ENCODE results near the gene HTR2A. TPM values are rescaled to one million over a fixed set of nuclear protein-coding genes. Genes with fewer than 3 reads are reported as not detected.

Gene HTR2A
- total and polyA plus RNA-seq, 4 donors: 0.09 to 1.1 (median 0.43) TPM

GRCh38 chr13:46855664-46856063, 41.2 kb downstream of the HTR2A start:
- H3K4me3 ChIP-seq: no peak overlapping the region
- no peak overlapping the region for H3K27ac ChIP-seq (ENCODE audit: low read depth in 1 of 2, low read length in 1 of 2)
- no peak overlapping the region for H3K9ac ChIP-seq (ENCODE audit: insufficient read depth in 1 of 2, low read length in 2 of 2)
- DNase-seq (no peak), ATAC-seq (ENCODE audit: insufficient read depth, low FRiP score) (no peak)
- WGBS, 2 donors: 83 to 90% methylated on average over 3 of the region's 3 CpGs
- no peaks in the 10 kb centered on the region for H3K9me3 ChIP-seq (ENCODE audit: control insufficient read depth in 4 of 4, insufficient read depth in 3 of 4, low read length in 3 of 4)
- no peaks in the 10 kb centered on the region for H3K36me3 ChIP-seq (ENCODE audit: control insufficient read depth in 4 of 4, insufficient read depth in 4 of 4, low read length in 4 of 4)
- H3K4me1 ChIP-seq (ENCODE audit: control insufficient read depth in 5 of 5, insufficient read depth in 5 of 5, low read length in 5 of 5): no peaks in the 10 kb centered on the region
- no peak for TF ChIP-seq CTCF (IDR thresholded peaks at IDR 0.05; ENCODE audit: control extremely low read depth, extremely low read depth)
- H3K27me3 ChIP-seq (ENCODE audit: control insufficient read depth in 3 of 3, insufficient read depth in 3 of 3, low read length in 2 of 3): no peaks in the 10 kb centered on the region

DNA sequence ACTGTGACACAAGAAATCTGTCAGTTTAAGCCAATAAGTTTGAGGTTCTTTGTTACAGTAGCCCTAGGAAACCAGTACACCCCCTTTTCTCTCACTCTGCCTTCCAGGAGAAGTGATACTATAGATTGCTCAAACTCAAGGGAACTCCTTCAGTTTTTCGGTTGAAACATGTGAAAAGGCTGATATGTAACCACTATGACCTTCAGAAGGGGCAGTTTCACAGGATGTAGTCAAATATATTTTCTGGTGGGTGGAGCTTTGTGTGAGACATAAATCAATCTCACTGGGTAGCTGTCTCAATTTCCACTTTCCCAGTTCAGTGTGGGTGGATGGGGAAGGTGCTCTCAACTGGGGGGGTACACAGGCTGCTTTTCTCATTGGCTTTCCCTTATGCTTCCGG, 41.7 kb downstream of the HTR2A start:
- DNase-seq (no peak), ATAC-seq (ENCODE audit: insufficient read depth, low FRiP score) (no peak)
- Histone ChIP-seq H3K27me3 (ENCODE audit: control insufficient read depth in 3 of 3, insufficient read depth in 3 of 3, low read length in 2 of 3) (no peaks in the 10 kb centered on the region), H3K9me3 (ENCODE audit: control insufficient read depth in 4 of 4, insufficient read depth in 3 of 4, low read length in 3 of 4) (no peaks in the 10 kb centered on the region), H3K36me3 (ENCODE audit: control insufficient read depth in 4 of 4, insufficient read depth in 4 of 4, low read length in 4 of 4) (no peaks in the 10 kb centered on the region), H3K4me1 (ENCODE audit: control insufficient read depth in 5 of 5, insufficient read depth in 5 of 5, low read length in 5 of 5) (no peaks in the 10 kb centered on the region), H3K27ac (ENCODE audit: low read depth in 1 of 2, low read length in 1 of 2) (no peak overlapping the region), H3K9ac (ENCODE audit: insufficient read depth in 1 of 2, low read length in 2 of 2) (no peak overlapping the region), H3K4me3 (no peak overlapping the region)
- no peak for TF ChIP-seq CTCF (IDR thresholded peaks at IDR 0.05; ENCODE audit: control extremely low read depth, extremely low read depth)
- WGBS, 2 donors: 76 to 77% methylated on average over 2 of the region's 2 CpGs

DNA sequence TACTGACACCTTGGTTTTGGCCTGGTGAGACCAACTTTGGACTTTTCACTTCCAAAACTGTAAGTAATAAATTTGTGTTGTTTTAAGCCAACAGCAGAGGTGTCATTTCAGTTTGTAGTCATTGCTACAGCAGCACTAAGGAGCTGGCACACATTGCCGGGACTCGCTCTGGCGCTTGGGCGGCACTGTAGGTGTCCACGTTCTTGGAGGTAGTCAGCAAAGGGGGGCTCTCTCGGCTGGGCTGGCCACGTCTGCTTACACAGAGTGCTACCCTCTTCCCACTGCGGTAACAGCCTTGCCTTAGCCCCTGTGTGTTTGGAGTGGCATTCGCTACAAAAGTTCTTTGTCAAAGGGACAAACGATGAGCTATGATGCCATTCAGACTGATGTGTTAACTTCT, 44.7 kb downstream of the HTR2A start:
- Histone ChIP-seq H3K27ac (ENCODE audit: low read depth in 1 of 2, low read length in 1 of 2) (no peak overlapping the region), H3K9me3 (ENCODE audit: control insufficient read depth in 4 of 4, insufficient read depth in 3 of 4, low read length in 3 of 4) (no peaks in the 10 kb centered on the region), H3K27me3 (ENCODE audit: control insufficient read depth in 3 of 3, insufficient read depth in 3 of 3, low read length in 2 of 3) (no peaks in the 10 kb centered on the region), H3K36me3 (ENCODE audit: control insufficient read depth in 4 of 4, insufficient read depth in 4 of 4, low read length in 4 of 4) (no peaks in the 10 kb centered on the region), H3K4me3 (no peak overlapping the region), H3K4me1 (ENCODE audit: control insufficient read depth in 5 of 5, insufficient read depth in 5 of 5, low read length in 5 of 5) (no peaks in the 10 kb centered on the region), H3K9ac (ENCODE audit: insufficient read depth in 1 of 2, low read length in 2 of 2) (no peak overlapping the region)
- no peak for ATAC-seq (ENCODE audit: insufficient read depth, low FRiP score)
- DNase-seq: no peak
- 90 to 96% methylated on average over 10 of the region's 10 CpGs for WGBS, 2 donors
- no peak for TF ChIP-seq CTCF (IDR thresholded peaks at IDR 0.05; ENCODE audit: control extremely low read depth, extremely low read depth)

GRCh38 chr13:46850214-46850613, 46.6 kb downstream of the HTR2A start:
- no peak overlapping the region for H3K27ac ChIP-seq (ENCODE audit: low read depth in 1 of 2, low read length in 1 of 2)
- H3K9ac ChIP-seq (ENCODE audit: insufficient read depth in 1 of 2, low read length in 2 of 2): no peak overlapping the region
- no peaks in the 10 kb centered on the region for H3K4me1 ChIP-seq (ENCODE audit: control insufficient read depth in 5 of 5, insufficient read depth in 5 of 5, low read length in 5 of 5)
- H3K9me3 ChIP-seq (ENCODE audit: control insufficient read depth in 4 of 4, insufficient read depth in 3 of 4, low read length in 3 of 4): peaks cover 0 to under 1% (median 0%) of the 10 kb centered on the region in 4 donors
- no peak overlapping the region for H3K4me3 ChIP-seq
- no peak for ATAC-seq (ENCODE audit: insufficient read depth, low FRiP score)
- no peak for TF ChIP-seq CTCF (IDR thresholded peaks at IDR 0.05; ENCODE audit: control extremely low read depth, extremely low read depth)
- H3K27me3 ChIP-seq (ENCODE audit: control insufficient read depth in 3 of 3, insufficient read depth in 3 of 3, low read length in 2 of 3): no peaks in the 10 kb centered on the region
- WGBS, 2 donors: 90 to 92% methylated on average over 1 of the region's 1 CpG
- H3K36me3 ChIP-seq (ENCODE audit: control insufficient read depth in 4 of 4, insufficient read depth in 4 of 4, low read length in 4 of 4): no peaks in the 10 kb centered on the region
- DNase-seq: no peak
